Nephron progenitor cell (in vitro differentiated cells): ENCODE data around the gene CTAG1A.

Experiments
- DNase-seq: peaks from one replicate; pipeline ENCODE4 v3.0.0; 2021
- H3K27ac Mint-ChIP-seq: 2 replicates; pipeline ENCODE4 v1.8.0; 2021; ENCODE audit warnings: mild to moderate bottlenecking, moderate library complexity, mixed read lengths
- H3K27me3 Mint-ChIP-seq: 2 replicates; pipeline ENCODE4 v1.8.0; 2021; ENCODE audit warnings: mild to moderate bottlenecking, low read depth, mixed read lengths; ENCODE audit not compliant: poor library complexity
- H3K36me3 Mint-ChIP-seq: 2 replicates; pipeline ENCODE4 v1.8.0; 2021; ENCODE audit warnings: low read depth, mixed read lengths
- H3K4me1 Mint-ChIP-seq: 2 replicates; pipeline ENCODE4 v1.8.0; 2021; ENCODE audit warnings: mixed read lengths
- H3K4me3 Mint-ChIP-seq: 2 replicates; pipeline ENCODE4 v1.8.0; 2021; ENCODE audit warnings: mild to moderate bottlenecking, moderate library complexity, mixed read lengths
- H3K9me3 Mint-ChIP-seq: 2 replicates; pipeline ENCODE4 v1.8.0; 2021; ENCODE audit warnings: mild to moderate bottlenecking, moderate library complexity, mixed read lengths
- CTCF ChIP-seq: fragments of 200-600 bp; sonication (generic); IDR thresholded peaks from 2 replicates; pipeline ENCODE4 v1.5.0; 2021; ENCODE audit warnings: antibody characterized with exemption

Gene CTAG1A

GRCh38 chrX:154592505-154592904 lies 7.6 kb downstream of the CTAG1A start:
- Mint-ChIP-seq H3K9me3 (peaks cover 54% of the 10 kb centered on the region), H3K27ac (no peak overlapping the region), H3K4me1 (no peaks in the 10 kb centered on the region), H3K36me3 (no peaks in the 10 kb centered on the region), H3K4me3 (no peak overlapping the region), H3K27me3 (peaks cover 7% of the 10 kb centered on the region)
- DNase-seq: no peak
- no peak for TF ChIP-seq CTCF

GRCh38 chrX:154593201-154593600 lies 8.3 kb downstream of the CTAG1A start:
- no peak overlapping the region for H3K27ac Mint-ChIP-seq
- no peaks in the 10 kb centered on the region for H3K4me1 Mint-ChIP-seq

GRCh38 chrX:154594491-154594890 lies 9.6 kb downstream of the CTAG1A start:
- Mint-ChIP-seq H3K9me3 (peaks cover 69% of the 10 kb centered on the region), H3K4me3 (no peak overlapping the region), H3K27ac (no peak overlapping the region), H3K36me3 (no peaks in the 10 kb centered on the region), H3K4me1 (no peaks in the 10 kb centered on the region), H3K27me3 (peaks cover 7% of the 10 kb centered on the region)
- DNase-seq: no peak
- TF ChIP-seq CTCF: no peak

More at GRCh38 chrX:154593201-154593600, 8.3 kb downstream of the CTAG1A start:
- Mint-ChIP-seq H3K4me3 (no peak overlapping the region), H3K36me3 (no peaks in the 10 kb centered on the region), H3K27me3 (peaks cover 7% of the 10 kb centered on the region), H3K9me3 (peaks cover 61% of the 10 kb centered on the region)
- no peak for DNase-seq
- no peak for TF ChIP-seq CTCF

- Mint-ChIP-seq H3K27me3 (peaks cover 7% of the 10 kb centered on the region), H3K4me3 (no peak overlapping the region), H3K9me3 (peaks cover 81% of the 10 kb centered on the region), H3K36me3 (no peaks in the 10 kb centered on the region), H3K27ac (no peak overlapping the region), H3K4me1 (no peaks in the 10 kb centered on the region)
- TF ChIP-seq CTCF: no peak
- DNase-seq: no peak
Measured at GRCh38 chrX:154595559-154596249, 10.8 kb downstream of the CTAG1A start.

GRCh38 chrX:154596290-154596929 lies 11.5 kb downstream of the CTAG1A start:
- peak; percentile 10 for DNase-seq

More at GRCh38 chrX:154596290-154596929, 11.5 kb downstream of the CTAG1A start:
- Mint-ChIP-seq H3K4me3 (no peak overlapping the region), H3K36me3 (no peaks in the 10 kb centered on the region), H3K9me3 (peaks cover 79% of the 10 kb centered on the region), H3K4me1 (no peaks in the 10 kb centered on the region), H3K27me3 (peaks cover 7% of the 10 kb centered on the region), H3K27ac (no peak overlapping the region)
- no peak for TF ChIP-seq CTCF
